ENCODE data around the gene ACOX3.

ACOX3 gene

DNA sequence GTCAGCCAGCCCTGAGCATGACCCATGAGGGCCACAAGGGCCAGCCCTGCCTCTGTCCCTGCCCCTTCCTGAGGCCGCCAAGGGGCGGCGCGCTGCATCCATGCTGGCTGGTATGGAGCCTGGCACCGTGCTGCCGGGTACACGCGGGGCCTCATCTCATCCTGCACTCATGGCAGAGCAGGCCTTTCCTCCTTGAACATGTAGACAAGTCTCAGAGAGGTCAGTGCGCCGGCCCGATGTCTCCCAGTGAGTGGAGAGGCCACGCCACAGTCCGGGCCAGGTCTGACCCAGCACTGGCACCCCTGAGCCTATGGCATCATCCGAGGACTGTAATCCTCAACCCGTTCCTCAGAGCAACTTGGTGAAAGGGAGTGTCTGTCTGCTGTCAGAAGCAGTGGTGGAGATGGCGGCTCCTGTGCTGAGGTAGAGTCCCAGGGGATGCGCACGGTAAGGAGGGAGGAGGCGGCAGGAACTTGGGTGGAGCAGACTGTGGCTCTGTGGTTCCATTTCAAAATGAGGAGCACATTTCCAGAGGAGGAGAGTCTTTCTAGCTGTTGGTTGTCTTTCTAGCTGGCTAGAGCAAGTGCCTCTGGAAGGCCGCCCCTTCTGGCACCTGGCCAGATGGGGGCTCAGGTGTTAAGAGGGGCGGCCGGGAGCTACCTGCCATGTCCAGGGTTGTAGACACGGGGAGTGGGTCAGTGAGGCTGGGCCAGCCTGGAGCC, 32.8 kb upstream of the ACOX3 start:
- H3K27me3 ChIP-seq (ENCODE audit: insufficient read depth, low read length), result no peaks in the 10 kb centered on the region
- no peaks in the 10 kb centered on the region for H3K4me1 ChIP-seq (ENCODE audit: insufficient read depth, low read length)
- no peaks in the 10 kb centered on the region for H3K9me3 ChIP-seq (ENCODE audit: low read length)
- peaks cover 31% of the 10 kb centered on the region for H3K36me3 ChIP-seq (ENCODE audit: insufficient read depth, low read length)
- H3K4me3 ChIP-seq (ENCODE audit: low read length), result no peak overlapping the region
- H2AFZ ChIP-seq (ENCODE audit: low read depth, low read length), result no peak overlapping the region

DNA sequence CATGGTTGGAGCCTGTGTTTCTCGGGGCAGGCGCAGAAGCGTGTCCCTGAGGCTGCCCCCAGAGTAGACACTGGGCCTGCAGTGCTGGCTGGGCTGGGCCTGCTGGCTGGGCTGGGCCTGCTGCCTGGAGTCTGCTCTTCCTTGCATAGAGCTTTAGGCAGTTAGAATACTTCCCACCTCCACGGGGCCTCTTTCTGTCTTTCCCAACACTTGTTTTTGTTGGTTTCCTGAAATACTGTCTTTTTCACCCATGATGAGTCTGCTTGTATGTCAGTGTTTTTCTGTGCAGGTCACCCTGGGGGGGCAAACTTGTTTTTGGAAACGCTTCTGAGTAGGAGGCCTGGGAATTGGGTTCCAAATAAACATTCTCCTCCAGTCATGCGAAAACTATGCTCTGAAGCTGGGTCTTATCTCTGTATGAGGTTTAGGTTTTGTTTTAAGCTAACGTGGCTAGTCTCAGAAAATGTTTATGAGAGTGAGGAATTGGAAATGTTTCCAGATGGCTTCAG, 32.2 kb upstream of the ACOX3 start:
- Histone ChIP-seq H3K4me3 (ENCODE audit: low read length) (no peak overlapping the region), H3K36me3 (ENCODE audit: insufficient read depth, low read length) (peaks cover 37% of the 10 kb centered on the region), H3K27me3 (ENCODE audit: insufficient read depth, low read length) (no peaks in the 10 kb centered on the region), H2AFZ (ENCODE audit: low read depth, low read length) (no peak overlapping the region), H3K9me3 (ENCODE audit: low read length) (no peaks in the 10 kb centered on the region), H3K4me1 (ENCODE audit: insufficient read depth, low read length) (no peaks in the 10 kb centered on the region)

DNA sequence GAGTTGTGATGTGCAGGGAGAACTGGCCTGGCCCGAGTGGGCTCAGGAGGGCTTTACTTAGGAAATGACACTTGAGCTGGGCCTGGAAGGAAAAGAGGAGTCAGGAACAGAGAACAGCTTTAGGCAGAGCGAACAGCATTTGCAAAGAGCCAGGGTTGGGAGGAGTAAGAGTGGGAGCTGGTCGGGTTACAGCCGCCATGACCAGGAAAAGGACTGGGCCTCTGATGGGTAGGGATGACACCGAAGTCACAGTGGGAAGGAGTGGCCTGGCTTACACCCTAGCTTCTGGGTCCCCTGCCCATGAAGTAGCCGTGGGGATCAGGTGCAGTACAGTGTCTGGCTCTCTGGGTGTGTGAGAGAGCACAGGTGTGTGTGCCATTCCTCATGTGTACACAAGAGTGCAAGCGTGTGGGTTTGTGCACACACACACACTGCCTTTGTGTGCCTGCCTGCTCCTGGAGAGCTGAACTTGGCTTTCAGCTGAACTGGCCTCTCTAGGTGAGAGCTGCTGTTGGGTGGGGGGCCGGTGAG, 31.7 kb upstream of the ACOX3 start:
- Histone ChIP-seq H3K4me3 (ENCODE audit: low read length) (no peak overlapping the region), H2AFZ (ENCODE audit: low read depth, low read length) (no peak overlapping the region), H3K27me3 (ENCODE audit: insufficient read depth, low read length) (no peaks in the 10 kb centered on the region), H3K9me3 (ENCODE audit: low read length) (no peaks in the 10 kb centered on the region), H3K4me1 (ENCODE audit: insufficient read depth, low read length) (no peaks in the 10 kb centered on the region), H3K36me3 (ENCODE audit: insufficient read depth, low read length) (peaks cover 38% of the 10 kb centered on the region)

DNA sequence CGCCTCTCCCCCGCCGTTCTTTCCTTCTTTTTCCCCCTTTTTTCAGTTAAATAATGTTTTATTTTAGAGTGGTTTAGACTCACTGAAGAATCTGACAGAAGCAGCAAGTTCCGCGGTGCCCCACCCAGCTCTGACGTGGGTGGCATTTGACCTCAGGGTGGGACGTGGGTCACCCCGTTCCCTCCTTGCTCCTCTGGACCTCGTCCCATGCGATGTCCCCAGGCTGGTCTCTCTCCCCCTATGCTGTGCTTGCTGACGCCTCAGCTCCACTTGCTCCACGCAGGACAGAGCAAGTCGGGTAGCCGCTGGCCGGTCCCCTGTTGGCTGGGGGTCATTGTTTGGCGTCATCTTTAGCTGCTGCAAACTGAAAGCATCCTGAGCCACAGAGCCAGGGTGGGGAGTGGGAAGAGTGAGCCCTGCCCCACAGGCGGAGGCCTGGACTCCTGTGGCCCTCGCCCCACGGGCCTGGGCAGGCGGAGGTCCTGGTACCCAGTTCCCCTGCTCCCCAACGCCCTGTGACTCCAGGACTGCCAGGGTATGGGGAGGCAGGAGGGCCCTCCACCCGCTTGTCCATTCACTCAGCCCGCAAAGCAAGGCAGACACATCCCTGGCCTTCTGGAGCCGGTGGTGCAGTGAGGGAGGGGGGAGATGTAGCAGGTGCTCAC, 30.8 kb upstream of the ACOX3 start:
- Histone ChIP-seq H3K9me3 (ENCODE audit: low read length) (no peaks in the 10 kb centered on the region), H3K36me3 (ENCODE audit: insufficient read depth, low read length) (peaks cover 39% of the 10 kb centered on the region), H3K4me1 (ENCODE audit: insufficient read depth, low read length) (no peaks in the 10 kb centered on the region), H3K27me3 (ENCODE audit: insufficient read depth, low read length) (no peaks in the 10 kb centered on the region), H3K4me3 (ENCODE audit: low read length) (no peak overlapping the region), H2AFZ (ENCODE audit: low read depth, low read length) (no peak overlapping the region)

DNA sequence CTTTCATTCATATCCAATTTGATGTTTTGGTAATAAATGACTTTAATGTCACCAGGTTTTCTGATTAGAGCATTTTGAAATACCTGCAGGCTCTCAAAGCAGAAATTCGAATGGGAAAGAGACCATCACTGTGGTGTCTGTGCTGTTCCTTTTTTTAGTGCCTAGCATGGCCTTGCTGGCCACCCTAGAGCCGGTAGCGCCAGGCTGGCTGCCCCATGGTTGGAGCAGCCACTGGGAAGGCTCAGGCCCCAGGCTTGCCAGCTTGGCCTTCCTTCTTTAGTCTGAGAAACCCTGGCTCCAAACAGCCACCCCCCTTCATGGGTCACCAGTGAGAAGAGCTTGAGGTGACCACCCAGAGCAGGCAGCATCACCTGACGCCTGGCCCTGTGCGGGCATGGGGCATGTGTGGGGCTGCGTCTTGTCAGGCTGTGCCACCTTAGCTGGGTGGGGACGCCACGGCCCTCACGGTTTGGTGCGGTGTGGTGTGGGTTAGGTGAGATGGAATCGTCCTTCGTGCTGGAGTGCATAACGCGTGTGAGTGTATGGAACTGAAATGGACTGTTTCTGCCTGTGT, 30.0 kb upstream of the ACOX3 start:
- Histone ChIP-seq H3K9me3 (ENCODE audit: low read length) (no peaks in the 10 kb centered on the region), H3K36me3 (ENCODE audit: insufficient read depth, low read length) (peaks cover 40% of the 10 kb centered on the region), H3K4me3 (ENCODE audit: low read length) (no peak overlapping the region), H2AFZ (ENCODE audit: low read depth, low read length) (no peak overlapping the region), H3K4me1 (ENCODE audit: insufficient read depth, low read length) (no peaks in the 10 kb centered on the region), H3K27me3 (ENCODE audit: insufficient read depth, low read length) (no peaks in the 10 kb centered on the region)

DNA sequence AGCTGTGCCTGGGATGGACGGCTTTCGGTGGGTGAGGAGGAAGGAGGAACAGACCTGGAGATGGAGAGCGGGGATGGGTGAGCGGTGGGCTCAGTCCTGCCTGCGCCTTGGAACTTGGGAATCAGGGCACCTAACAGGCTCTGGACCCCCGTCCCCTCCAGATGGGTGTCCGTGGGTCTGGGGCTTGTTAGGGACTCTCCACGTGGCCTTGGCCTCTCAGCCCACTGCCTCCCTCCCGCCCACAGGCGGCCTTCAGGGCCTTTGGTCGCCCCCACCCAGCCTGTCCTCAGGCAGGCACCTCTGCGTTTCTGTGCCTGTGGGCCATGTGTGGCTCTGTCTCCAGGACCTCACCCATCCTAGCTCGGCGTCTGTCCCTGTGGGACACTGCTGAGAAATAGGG, 29.0 kb upstream of the ACOX3 start:
- peaks cover 48% of the 10 kb centered on the region for H3K36me3 ChIP-seq (ENCODE audit: insufficient read depth, low read length)
- H2AFZ ChIP-seq (ENCODE audit: low read depth, low read length), result no peak overlapping the region
- H3K4me3 ChIP-seq (ENCODE audit: low read length), result no peak overlapping the region
- no peaks in the 10 kb centered on the region for H3K27me3 ChIP-seq (ENCODE audit: insufficient read depth, low read length)
- no peaks in the 10 kb centered on the region for H3K9me3 ChIP-seq (ENCODE audit: low read length)
- H3K4me1 ChIP-seq (ENCODE audit: insufficient read depth, low read length), result no peaks in the 10 kb centered on the region

DNA sequence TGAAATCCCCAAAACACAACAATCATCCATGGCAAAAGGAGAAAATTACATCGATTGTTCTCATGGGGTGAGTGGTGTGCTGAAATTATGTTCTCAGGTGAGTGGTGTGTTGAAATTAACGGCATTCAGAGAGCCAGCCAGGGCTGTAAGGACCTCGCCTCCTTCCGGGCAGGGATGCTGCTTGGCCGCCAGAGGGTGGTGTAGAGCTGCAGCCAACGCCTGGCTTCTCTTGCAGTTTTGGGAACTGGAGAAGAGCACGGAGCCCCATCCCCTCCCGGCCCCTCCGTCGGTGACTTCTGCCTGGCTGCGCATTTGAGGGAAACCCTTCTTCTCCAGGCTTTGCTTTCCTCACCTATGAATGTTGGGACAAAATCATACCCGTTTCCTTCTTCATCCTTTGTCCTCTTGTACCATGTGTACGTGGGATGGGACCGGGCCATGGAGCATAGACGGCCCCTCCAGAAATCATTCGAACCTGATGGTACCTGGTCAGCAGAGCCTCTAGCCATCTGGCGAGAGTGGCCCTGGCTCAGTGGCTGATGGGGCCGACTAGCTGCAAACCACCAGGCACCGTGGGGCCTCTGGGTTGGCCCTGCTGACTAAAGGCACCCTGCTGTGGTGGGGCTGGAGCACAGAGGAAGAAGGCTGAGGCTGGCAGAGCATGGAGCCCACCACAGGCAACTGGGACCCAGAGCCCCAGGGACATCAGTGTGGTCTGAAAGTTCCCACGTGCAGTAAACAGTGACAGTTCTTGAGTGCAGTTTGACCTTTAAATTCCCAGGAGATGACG, 28.4 kb upstream of the ACOX3 start:
- Histone ChIP-seq H3K9me3 (ENCODE audit: low read length) (no peaks in the 10 kb centered on the region), H3K4me1 (ENCODE audit: insufficient read depth, low read length) (no peaks in the 10 kb centered on the region), H2AFZ (ENCODE audit: low read depth, low read length) (no peak overlapping the region), H3K4me3 (ENCODE audit: low read length) (no peak overlapping the region), H3K36me3 (ENCODE audit: insufficient read depth, low read length) (peaks cover 53% of the 10 kb centered on the region), H3K27me3 (ENCODE audit: insufficient read depth, low read length) (no peaks in the 10 kb centered on the region)

DNA sequence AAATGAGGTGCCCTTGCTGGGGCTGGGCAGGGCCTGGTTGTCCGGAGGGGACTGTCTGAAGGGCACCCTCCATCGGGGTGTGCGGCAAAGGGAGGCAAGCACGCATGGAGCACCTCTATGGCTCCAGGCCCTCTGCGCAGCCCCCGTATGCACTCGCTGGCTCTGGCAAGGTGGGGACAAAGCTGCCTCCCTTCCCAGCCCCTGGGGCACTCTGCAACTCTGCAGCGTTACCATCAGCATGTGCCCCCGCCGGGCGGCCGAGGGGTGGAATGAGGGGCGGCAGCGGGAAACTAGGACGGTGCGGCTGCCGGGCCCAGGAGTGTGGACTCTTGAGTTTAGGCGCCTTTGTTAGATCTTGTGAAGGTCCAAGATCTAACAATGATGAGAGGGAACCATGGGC, 26.5 kb upstream of the ACOX3 start:
- Histone ChIP-seq H3K4me1 (ENCODE audit: insufficient read depth, low read length) (no peaks in the 10 kb centered on the region), H3K36me3 (ENCODE audit: insufficient read depth, low read length) (peaks cover 63% of the 10 kb centered on the region), H2AFZ (ENCODE audit: low read depth, low read length) (no peak overlapping the region), H3K9me3 (ENCODE audit: low read length) (no peaks in the 10 kb centered on the region), H3K27me3 (ENCODE audit: insufficient read depth, low read length) (no peaks in the 10 kb centered on the region), H3K4me3 (ENCODE audit: low read length) (no peak overlapping the region)

DNA sequence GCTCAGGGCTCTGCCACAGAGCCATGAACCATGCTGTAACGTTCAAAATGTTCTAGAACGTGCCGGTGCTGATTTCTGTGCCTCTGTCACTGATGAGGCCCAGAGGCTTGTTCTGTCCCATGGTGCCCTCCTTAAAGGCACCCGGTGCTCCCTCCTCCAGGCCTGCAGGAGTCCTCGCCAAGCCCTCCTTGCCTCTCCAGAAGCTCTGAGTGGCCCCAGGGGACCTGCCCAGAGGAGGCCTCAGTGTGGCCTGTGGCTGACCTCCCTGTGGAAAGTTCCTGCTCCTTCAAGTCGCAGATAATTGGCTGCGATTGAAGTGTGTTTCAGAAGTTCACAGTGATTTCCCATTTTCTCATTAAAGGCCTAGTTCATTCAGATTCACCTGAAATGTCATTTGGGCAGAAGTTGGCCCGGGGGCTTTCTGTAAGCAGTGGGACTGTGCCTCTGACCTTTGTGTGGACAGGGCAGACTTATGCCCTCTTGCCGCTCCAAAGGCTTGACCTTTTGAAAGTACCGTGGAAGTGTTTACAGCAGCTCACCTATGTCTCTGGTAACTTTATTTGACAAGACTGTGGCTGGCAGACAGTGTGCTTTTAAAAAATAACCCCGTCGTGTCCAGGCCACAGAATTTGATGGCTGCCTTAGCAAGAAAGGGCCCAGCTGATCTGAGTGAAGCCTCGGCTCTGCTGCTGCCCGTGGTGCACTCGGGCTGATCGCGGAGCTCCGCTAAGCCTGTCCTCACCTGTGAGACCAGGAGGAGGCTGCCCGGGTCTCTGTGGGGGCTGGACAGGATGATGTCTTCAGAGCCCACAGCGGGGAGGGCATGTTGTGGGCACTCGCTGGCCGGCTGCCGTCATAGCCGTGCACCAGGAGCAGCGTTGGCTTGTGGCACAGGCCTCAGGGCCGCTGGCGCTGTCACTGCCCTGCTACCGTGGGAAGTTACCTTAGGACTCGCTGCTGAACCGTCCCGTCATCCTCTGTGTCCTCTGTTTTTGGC, 25.4 kb upstream of the ACOX3 start:
- Histone ChIP-seq H3K9me3 (ENCODE audit: low read length) (no peaks in the 10 kb centered on the region), H3K36me3 (ENCODE audit: insufficient read depth, low read length) (peaks cover 62% of the 10 kb centered on the region), H2AFZ (ENCODE audit: low read depth, low read length) (no peak overlapping the region), H3K4me3 (ENCODE audit: low read length) (no peak overlapping the region), H3K27me3 (ENCODE audit: insufficient read depth, low read length) (no peaks in the 10 kb centered on the region), H3K4me1 (ENCODE audit: insufficient read depth, low read length) (no peaks in the 10 kb centered on the region)

DNA sequence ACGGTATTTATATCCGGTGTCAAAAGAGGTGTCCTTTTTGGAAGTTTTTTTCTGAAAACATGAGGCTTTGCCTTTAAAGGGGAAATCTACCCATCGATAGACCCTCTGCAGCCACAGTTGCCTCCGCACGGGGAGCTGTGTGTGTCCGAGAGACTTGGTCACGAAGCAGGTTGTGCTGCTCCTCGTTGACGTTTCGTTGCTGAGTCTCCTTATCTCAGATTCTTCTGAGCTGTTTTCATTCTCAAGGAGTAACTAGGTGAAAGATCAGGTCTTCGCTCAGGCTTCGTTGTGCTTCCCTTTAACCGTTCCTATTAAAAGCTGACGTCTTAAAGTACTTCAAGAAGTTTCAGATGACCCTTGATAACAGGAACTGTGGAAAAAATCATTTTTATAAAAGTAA, 23.9 kb upstream of the ACOX3 start:
- H3K27me3 ChIP-seq (ENCODE audit: insufficient read depth, low read length), result no peaks in the 10 kb centered on the region
- H3K36me3 ChIP-seq (ENCODE audit: insufficient read depth, low read length), result peaks cover 66% of the 10 kb centered on the region
- no peak overlapping the region for H2AFZ ChIP-seq (ENCODE audit: low read depth, low read length)
- H3K4me3 ChIP-seq (ENCODE audit: low read length), result no peak overlapping the region
- H3K4me1 ChIP-seq (ENCODE audit: insufficient read depth, low read length), result no peaks in the 10 kb centered on the region
- no peaks in the 10 kb centered on the region for H3K9me3 ChIP-seq (ENCODE audit: low read length)

DNA sequence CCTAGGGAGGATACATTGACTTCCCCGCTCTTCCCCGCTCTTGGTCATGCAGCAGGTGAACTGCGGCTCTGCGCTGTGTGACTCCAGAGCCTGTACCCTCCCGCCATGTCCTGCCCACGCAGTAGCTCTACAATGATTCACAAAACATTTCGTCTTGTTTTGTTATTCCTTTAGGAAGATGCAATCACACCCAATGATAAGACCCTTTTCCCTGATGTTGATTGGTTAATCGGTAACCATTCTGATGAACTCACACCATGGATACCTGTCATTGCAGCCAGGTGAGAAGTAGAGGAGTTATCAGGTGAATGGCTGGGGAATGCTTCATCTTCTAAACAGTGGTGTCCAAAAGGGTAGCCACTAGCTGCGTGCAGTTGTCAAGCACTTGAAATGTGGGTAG, 23.3 kb upstream of the ACOX3 start:
- H3K9me3 ChIP-seq (ENCODE audit: low read length), result no peaks in the 10 kb centered on the region
- H3K4me1 ChIP-seq (ENCODE audit: insufficient read depth, low read length), result no peaks in the 10 kb centered on the region
- H2AFZ ChIP-seq (ENCODE audit: low read depth, low read length), result no peak overlapping the region
- no peak overlapping the region for H3K4me3 ChIP-seq (ENCODE audit: low read length)
- H3K27me3 ChIP-seq (ENCODE audit: insufficient read depth, low read length), result no peaks in the 10 kb centered on the region
- H3K36me3 ChIP-seq (ENCODE audit: insufficient read depth, low read length), result peaks cover 65% of the 10 kb centered on the region

DNA sequence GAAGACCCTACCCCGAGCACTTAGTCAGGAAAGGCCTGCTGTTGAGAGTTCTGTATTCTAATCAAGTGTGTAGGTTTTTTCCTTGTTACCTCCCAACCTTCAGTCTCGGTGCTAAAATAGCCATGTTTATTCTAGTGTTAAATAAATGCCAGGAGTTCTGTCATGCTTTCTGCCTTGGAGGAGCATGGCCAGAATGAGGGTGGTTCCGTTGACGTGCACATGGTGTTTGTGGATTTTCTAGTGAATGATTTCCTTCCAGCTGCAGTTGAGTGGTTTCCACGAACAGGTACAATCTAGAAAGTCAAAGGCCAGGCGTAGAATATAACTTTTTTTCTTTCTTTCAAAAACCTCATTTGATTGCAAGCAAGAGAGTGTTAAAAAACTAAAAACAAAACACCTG, 21.1 kb upstream of the ACOX3 start:
- no peaks in the 10 kb centered on the region for H3K4me1 ChIP-seq (ENCODE audit: insufficient read depth, low read length)
- no peaks in the 10 kb centered on the region for H3K9me3 ChIP-seq (ENCODE audit: low read length)
- no peaks in the 10 kb centered on the region for H3K27me3 ChIP-seq (ENCODE audit: insufficient read depth, low read length)
- no peak overlapping the region for H2AFZ ChIP-seq (ENCODE audit: low read depth, low read length)
- H3K36me3 ChIP-seq (ENCODE audit: insufficient read depth, low read length), result peaks cover 67% of the 10 kb centered on the region
- no peak overlapping the region for H3K4me3 ChIP-seq (ENCODE audit: low read length)
